Measurements from ENCODE around the gene PARP6.

DNA sequence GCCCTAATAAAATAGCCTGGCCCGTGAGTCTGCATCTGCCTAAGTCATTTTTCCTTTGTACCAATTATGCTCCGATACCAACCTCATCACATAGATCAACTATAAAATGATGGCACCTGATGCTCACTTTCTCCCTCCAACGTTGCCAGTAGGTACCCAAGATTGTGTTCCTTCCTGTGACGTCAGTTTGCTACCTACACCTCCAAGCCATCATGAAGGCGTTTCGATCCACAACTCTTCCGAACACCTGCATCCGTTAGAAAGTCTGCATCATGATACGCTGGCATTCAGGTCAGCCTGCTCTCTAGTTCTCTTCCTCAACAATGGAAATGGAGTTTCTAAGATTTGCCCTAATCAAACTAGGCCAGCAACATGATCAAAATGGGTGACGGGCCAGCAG is 49.1 kb downstream of the PARP6 start:
- TF ChIP-seq, protein P1, sequence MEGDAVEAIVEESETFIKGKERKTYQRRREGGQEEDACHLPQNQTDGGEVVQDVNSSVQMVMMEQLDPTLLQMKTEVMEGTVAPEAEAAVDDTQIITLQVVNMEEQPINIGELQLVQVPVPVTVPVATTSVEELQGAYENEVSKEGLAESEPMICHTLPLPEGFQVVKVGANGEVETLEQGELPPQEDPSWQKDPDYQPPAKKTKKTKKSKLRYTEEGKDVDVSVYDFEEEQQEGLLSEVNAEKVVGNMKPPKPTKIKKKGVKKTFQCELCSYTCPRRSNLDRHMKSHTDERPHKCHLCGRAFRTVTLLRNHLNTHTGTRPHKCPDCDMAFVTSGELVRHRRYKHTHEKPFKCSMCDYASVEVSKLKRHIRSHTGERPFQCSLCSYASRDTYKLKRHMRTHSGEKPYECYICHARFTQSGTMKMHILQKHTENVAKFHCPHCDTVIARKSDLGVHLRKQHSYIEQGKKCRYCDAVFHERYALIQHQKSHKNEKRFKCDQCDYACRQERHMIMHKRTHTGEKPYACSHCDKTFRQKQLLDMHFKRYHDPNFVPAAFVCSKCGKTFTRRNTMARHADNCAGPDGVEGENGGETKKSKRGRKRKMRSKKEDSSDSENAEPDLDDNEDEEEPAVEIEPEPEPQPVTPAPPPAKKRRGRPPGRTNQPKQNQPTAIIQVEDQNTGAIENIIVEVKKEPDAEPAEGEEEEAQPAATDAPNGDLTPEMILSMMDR (conservative IDR thresholded peaks at IDR 0.05), result no peak
- TF ChIP-seq ZFX (IDR thresholded peaks at IDR 0.05), result no peak

All from C4-2B (cell line).